Activated CD8-positive, alpha-beta T cell treated with anti-CD3 and anti-CD28 coated beads, Interleukin-2, amount 10 ng/mL, durations not matched to agents 7 days and 5 days (primary cell): ENCODE measurements around the gene ENPP1. TPM values are rescaled to one million over a fixed set of nuclear protein-coding genes. Genes with fewer than 3 reads are reported as not detected.

Experiments
- ATAC-seq: fragments of 150-1000 bp; cut with Tn5 transposase; one replicate; pipeline ENCODE4 v1.10.0; 2021; ENCODE audit warnings: moderate library complexity
- CTCF ChIA-PET: fragments of 350-600 bp; sonication (Branson Sonifier 250); formaldehyde crosslinking; loops from one replicate; lab custom pipeline; 2021; ENCODE audit warnings: antibody characterized with exemption; lab: Charles Lee
- POLR2A ChIA-PET: fragments of 350-600 bp; sonication (Branson Sonifier 250); formaldehyde crosslinking; loops from one replicate; lab custom pipeline; 2021; ENCODE audit warnings: antibody characterized with exemption; lab: Charles Lee
- DNase-seq: peaks from one replicate; pipeline ENCODE4 v3.0.0-alpha.2; 2020
- H3K27ac Mint-ChIP-seq: one replicate; pipeline ENCODE4 v1.8.0; 2021; ENCODE audit warnings: mild to moderate bottlenecking, mixed read lengths
- H3K27me3 Mint-ChIP-seq: one replicate; pipeline ENCODE4 v1.8.0; 2021; ENCODE audit warnings: low read depth, mixed read lengths
- H3K36me3 Mint-ChIP-seq: one replicate; pipeline ENCODE4 v1.8.0; 2021; ENCODE audit warnings: low read depth, mixed read lengths
- H3K4me1 Mint-ChIP-seq: one replicate; pipeline ENCODE4 v1.8.0; 2021; ENCODE audit warnings: low read depth, mixed read lengths
- H3K4me3 Mint-ChIP-seq: one replicate; pipeline ENCODE4 v1.8.0; 2021; ENCODE audit warnings: mild to moderate bottlenecking, mixed read lengths
- H3K9me3 Mint-ChIP-seq: one replicate; pipeline ENCODE4 v1.8.0; 2022; ENCODE audit warnings: mixed read lengths; ENCODE audit not compliant: insufficient read depth
- total RNA-seq, 2 experiments: library from RNA; stranded (reverse); gene quantifications; one replicate each; pipeline ENCODE4 v1.2.3, GENCODE V29; 2021

The ENPP1 gene
- total RNA-seq, 2 experiments from 2014 or later, result 0.29 to 0.50 TPM

- Mint-ChIP-seq H3K4me3 (no peak overlapping the region), H3K9me3 (no peaks in the 10 kb centered on the region), H3K27ac (no peak overlapping the region), H3K4me1 (no peaks in the 10 kb centered on the region), H3K27me3 (peaks cover 28% of the 10 kb centered on the region), H3K36me3 (no peaks in the 10 kb centered on the region)
- DNase-seq (no peak), ATAC-seq (no peak)
- ChIA-PET POLR2A (no interaction called here), CTCF (no interaction called here)
Observed at GRCh38 chr6:131838051-131838450, 30.2 kb downstream of the ENPP1 start.

GRCh38 chr6:131839388-131839787 is 31.6 kb downstream of the ENPP1 start:
- CTCF ChIA-PET, result no interaction called here
- DNase-seq, result no peak
- Mint-ChIP-seq H3K36me3 (no peaks in the 10 kb centered on the region), H3K9me3 (no peaks in the 10 kb centered on the region), H3K4me3 (no peak overlapping the region), H3K27ac (no peak overlapping the region), H3K4me1 (no peaks in the 10 kb centered on the region), H3K27me3 (peaks cover 29% of the 10 kb centered on the region)
- no peak for ATAC-seq
- POLR2A ChIA-PET, result no interaction called here

- H3K4me1 Mint-ChIP-seq, result no peaks in the 10 kb centered on the region
- H3K9me3 Mint-ChIP-seq, result no peaks in the 10 kb centered on the region
- H3K27ac Mint-ChIP-seq, result no peak overlapping the region
- H3K36me3 Mint-ChIP-seq, result no peaks in the 10 kb centered on the region
- CTCF ChIA-PET, result no interaction called here
- ATAC-seq, result no peak
- POLR2A ChIA-PET, result no interaction called here
- DNase-seq, result no peak
- H3K4me3 Mint-ChIP-seq, result no peak overlapping the region
- H3K27me3 Mint-ChIP-seq, result peaks cover 31% of the 10 kb centered on the region
Observed at GRCh38 chr6:131840441-131840840, 32.6 kb downstream of the ENPP1 start.

- no peak overlapping the region for H3K27ac Mint-ChIP-seq
- no peaks in the 10 kb centered on the region for H3K4me1 Mint-ChIP-seq
- no peaks in the 10 kb centered on the region for H3K9me3 Mint-ChIP-seq
- ATAC-seq (no peak), DNase-seq (no peak)
- H3K36me3 Mint-ChIP-seq, result no peaks in the 10 kb centered on the region
- H3K27me3 Mint-ChIP-seq, result peaks cover 33% of the 10 kb centered on the region
- H3K4me3 Mint-ChIP-seq, result no peak overlapping the region
- POLR2A ChIA-PET, result no interaction called here
- CTCF ChIA-PET, result interaction anchor here (1.2 kb wide), 1 partner anchor 82 kb away, joined by 3 read pairs; no protein-coding TSS in a partner anchor
Observed at GRCh38 chr6:131840936-131841583, 33.2 kb downstream of the ENPP1 start.

GRCh38 chr6:131843768-131844167 is 35.9 kb downstream of the ENPP1 start:
- no peak for DNase-seq
- no peaks in the 10 kb centered on the region for H3K9me3 Mint-ChIP-seq
- H3K36me3 Mint-ChIP-seq, result no peaks in the 10 kb centered on the region
- ATAC-seq, result no peak
- CTCF ChIA-PET, result interaction anchor here (0.6 kb wide), 1 partner anchor 70 kb away, joined by 3 read pairs; no protein-coding TSS in a partner anchor
- peaks cover 29% of the 10 kb centered on the region for H3K27me3 Mint-ChIP-seq
- H3K4me3 Mint-ChIP-seq, result no peak overlapping the region
- no peaks in the 10 kb centered on the region for H3K4me1 Mint-ChIP-seq
- no peak overlapping the region for H3K27ac Mint-ChIP-seq
- POLR2A ChIA-PET, result no interaction called here

GRCh38 chr6:131844243-131844841 is 36.5 kb downstream of the ENPP1 start:
- Mint-ChIP-seq H3K4me1 (no peaks in the 10 kb centered on the region), H3K36me3 (no peaks in the 10 kb centered on the region), H3K4me3 (no peak overlapping the region), H3K27me3 (peaks cover 26% of the 10 kb centered on the region), H3K27ac (no peak overlapping the region), H3K9me3 (no peaks in the 10 kb centered on the region)
- no peak for DNase-seq
- ChIA-PET POLR2A (no interaction called here), CTCF (interaction anchor here (0.6 kb wide), 1 partner anchor 71 kb away, joined by 3 read pairs; no protein-coding TSS in a partner anchor)
- no peak for ATAC-seq

- Mint-ChIP-seq H3K9me3 (no peaks in the 10 kb centered on the region), H3K27me3 (peaks cover 19% of the 10 kb centered on the region), H3K27ac (no peak overlapping the region), H3K36me3 (no peaks in the 10 kb centered on the region), H3K4me1 (no peaks in the 10 kb centered on the region), H3K4me3 (no peak overlapping the region)
- ATAC-seq (no peak), DNase-seq (no peak)
- ChIA-PET POLR2A (interaction anchor here (0.7 kb wide), 1 partner anchor 13 kb away, joined by 3 read pairs; no protein-coding TSS in a partner anchor), CTCF (no interaction called here)
Observed at GRCh38 chr6:131846023-131846663, 38.3 kb downstream of the ENPP1 start.

- H3K27ac Mint-ChIP-seq, result no peak overlapping the region
- no peak overlapping the region for H3K4me3 Mint-ChIP-seq
- H3K9me3 Mint-ChIP-seq, result no peaks in the 10 kb centered on the region
- ATAC-seq (no peak), DNase-seq (no peak)
- POLR2A ChIA-PET, result no interaction called here
- no peaks in the 10 kb centered on the region for H3K4me1 Mint-ChIP-seq
- H3K36me3 Mint-ChIP-seq, result no peaks in the 10 kb centered on the region
- CTCF ChIA-PET, result no interaction called here
- peaks cover 20% of the 10 kb centered on the region for H3K27me3 Mint-ChIP-seq
Observed at GRCh38 chr6:131846905-131847304, 39.1 kb downstream of the ENPP1 start.

GRCh38 chr6:131849799-131850198 is 42.0 kb downstream of the ENPP1 start:
- H3K4me1 Mint-ChIP-seq, result no peaks in the 10 kb centered on the region
- ATAC-seq (no peak), DNase-seq (no peak)
- no peaks in the 10 kb centered on the region for H3K9me3 Mint-ChIP-seq
- H3K27ac Mint-ChIP-seq, result no peak overlapping the region
- H3K36me3 Mint-ChIP-seq, result no peaks in the 10 kb centered on the region
- H3K4me3 Mint-ChIP-seq, result no peak overlapping the region
- H3K27me3 Mint-ChIP-seq, result peaks cover 11% of the 10 kb centered on the region
- CTCF ChIA-PET, result no interaction called here
- POLR2A ChIA-PET, result no interaction called here

- Mint-ChIP-seq H3K36me3 (no peaks in the 10 kb centered on the region), H3K4me3 (no peak overlapping the region), H3K9me3 (no peaks in the 10 kb centered on the region), H3K27me3 (peaks cover 6% of the 10 kb centered on the region), H3K27ac (no peak overlapping the region), H3K4me1 (no peaks in the 10 kb centered on the region)
- CTCF ChIA-PET, result no interaction called here
- DNase-seq (no peak), ATAC-seq (no peak)
- POLR2A ChIA-PET, result no interaction called here
Observed at GRCh38 chr6:131851049-131851769, 43.4 kb downstream of the ENPP1 start.

GRCh38 chr6:131852200-131852599 is 44.4 kb downstream of the ENPP1 start:
- ChIA-PET POLR2A (interaction anchor here (0.6 kb wide), 1 partner anchor 1289 kb away, joined by 3 read pairs; no protein-coding TSS in a partner anchor), CTCF (no interaction called here)
- Mint-ChIP-seq H3K9me3 (no peaks in the 10 kb centered on the region), H3K27me3 (peaks cover 4% of the 10 kb centered on the region), H3K4me3 (no peak overlapping the region), H3K36me3 (no peaks in the 10 kb centered on the region), H3K4me1 (no peaks in the 10 kb centered on the region), H3K27ac (no peak overlapping the region)
- ATAC-seq (no peak), DNase-seq (no peak)

GRCh38 chr6:131854803-131855202 is 47.0 kb downstream of the ENPP1 start:
- CTCF ChIA-PET, result no interaction called here
- DNase-seq (no peak), ATAC-seq (no peak)
- Mint-ChIP-seq H3K36me3 (no peaks in the 10 kb centered on the region), H3K9me3 (no peaks in the 10 kb centered on the region), H3K4me3 (no peak overlapping the region), H3K27me3 (peaks cover 4% of the 10 kb centered on the region), H3K27ac (no peak overlapping the region), H3K4me1 (no peaks in the 10 kb centered on the region)
- POLR2A ChIA-PET, result no interaction called here
